ENCODE data around the gene HELB.
"Not testable (repeated sequence)": the region's sequence is repeated elsewhere in the genome, so short reads cannot be mapped to it uniquely, and the experiment has no call there.

The HELB gene

DNA sequence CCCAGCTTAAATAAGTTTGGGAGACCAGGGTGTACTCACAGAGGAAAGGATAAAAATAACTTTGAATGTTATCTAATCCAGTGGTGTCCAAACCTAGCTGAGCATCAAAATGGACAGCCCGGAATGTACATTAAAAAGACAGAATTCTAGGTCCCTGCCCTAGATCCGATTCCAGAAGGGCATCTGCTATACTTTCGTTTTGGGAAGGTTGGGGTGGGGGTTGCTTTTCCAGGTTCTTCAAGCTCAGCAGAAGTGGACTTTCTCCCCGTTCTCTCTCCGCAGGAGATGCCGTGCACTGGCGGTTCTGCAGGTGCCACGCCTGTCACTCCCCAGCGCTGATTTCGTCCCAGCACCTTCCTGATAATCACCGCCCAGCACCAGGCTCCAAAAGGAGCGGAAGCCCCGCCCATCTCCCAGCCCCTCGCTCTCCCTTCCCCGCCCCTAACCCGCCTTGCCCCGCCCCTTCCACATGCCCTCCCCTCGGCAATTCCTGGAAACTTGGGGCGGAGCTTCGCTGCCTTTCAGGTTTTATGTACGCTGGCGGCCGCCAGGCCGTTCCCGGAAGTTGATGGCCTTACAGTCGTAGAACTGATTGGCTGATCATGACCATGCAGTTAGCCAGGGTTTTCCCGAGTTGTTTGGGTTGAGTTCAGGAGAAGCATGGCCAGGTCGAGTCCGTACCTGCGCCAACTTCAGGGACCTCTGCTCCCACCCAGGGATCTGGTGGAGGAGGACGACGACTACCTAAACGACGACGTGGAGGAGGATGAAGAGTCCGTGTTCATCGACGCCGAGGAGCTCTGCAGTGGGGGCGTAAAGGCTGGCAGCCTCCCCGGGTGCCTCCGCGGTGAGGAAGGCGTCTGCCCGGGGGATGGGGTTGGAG is at the start of gene HELB:
Gene HELB (plus strand): TSS at position 550 of the 883 bp plus-strand sequence. CDS start 111 bp downstream, at position 661.
- DNase-seq = peak; percentile 94 to 98

DNA sequence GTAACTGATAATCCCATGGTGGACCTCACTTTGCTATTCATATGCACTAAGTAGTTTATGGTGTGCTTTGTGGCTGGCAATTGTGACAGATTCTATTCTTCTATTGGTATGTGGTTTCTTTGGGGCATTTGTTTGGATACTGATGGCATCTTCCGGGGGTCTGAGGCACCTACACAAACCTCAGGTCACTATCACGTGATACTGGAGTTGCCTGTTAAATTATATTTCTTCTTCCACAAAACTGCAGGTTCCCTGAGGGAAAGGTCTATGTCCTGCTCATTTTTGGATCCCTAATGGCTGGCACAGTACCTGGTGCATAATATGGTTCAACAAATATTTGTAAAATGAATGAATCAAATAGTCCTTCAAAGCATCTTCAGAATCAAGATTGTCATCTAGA is 49.5 kb upstream of the HELB start:
- DNase-seq = no peak

DNA sequence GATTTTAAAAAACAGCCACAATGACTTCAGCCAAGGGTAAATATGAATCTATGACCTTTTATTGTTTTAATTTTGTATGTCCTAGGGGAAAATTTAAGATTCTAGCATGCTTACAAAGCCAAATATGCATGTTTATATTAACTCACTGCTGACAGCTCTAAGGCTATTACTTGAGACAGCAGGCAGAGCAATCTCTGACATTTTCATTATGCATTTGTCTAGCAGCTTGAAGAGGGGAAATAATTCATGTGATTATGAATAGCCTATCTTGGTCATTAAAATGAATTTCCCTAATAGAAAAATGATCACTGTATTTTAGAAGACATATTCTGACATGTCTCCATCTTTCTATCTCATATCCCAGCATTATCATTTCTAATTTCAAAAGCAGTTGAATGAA is 46.6 kb upstream of the HELB start:
- no peak for DNase-seq

DNA sequence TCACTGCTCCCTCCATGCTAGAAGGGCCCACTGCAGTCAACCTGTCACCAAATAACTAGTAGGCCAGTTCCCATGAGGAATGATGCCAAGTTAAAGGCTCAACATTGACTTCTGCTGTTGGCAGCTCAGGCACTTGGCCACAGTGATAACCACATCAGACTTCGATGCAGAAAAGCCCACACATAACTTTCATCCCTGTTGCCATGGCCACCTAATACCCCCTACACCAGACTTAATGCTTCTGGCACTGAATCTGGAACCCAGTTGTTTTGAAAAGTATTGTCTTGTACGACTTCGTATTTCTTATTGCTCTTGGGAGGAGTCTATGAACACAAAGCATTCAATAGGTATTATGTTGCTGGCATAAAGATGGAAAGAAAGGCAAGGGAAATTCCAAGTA is 44.3 kb upstream of the HELB start:
- DNase-seq = no peak

- no peak for DNase-seq
These were observed 39.6 kb upstream of the HELB start for GRCh38 chr12:66262737-66263136.

GRCh38 chr12:66268562-66268961 is 33.7 kb upstream of the HELB start:
- no peak for DNase-seq

DNA sequence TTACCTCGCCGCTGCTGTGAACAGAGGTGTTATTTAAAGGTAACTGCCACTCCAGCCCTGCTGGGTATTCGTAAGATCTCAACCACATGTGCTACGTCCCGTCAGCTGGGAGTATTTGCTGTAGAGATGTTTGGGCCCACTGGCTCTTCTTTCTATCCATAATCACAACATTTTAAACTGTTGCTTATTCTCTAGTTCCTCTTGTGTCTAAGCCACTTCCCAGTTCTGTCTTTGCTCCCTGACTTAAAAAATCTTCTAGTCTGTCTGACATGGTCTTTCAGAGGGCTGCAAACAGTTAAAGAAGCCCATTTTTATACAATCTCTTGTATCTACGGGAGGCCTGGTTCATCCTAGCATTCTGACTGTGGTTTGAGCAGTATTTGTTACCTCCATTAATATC is 33.2 kb upstream of the HELB start:
- no peak for DNase-seq

- DNase-seq = peak; percentile 5 to 62
These were observed 32.4 kb upstream of the HELB start for GRCh38 chr12:66269757-66270383.

DNA sequence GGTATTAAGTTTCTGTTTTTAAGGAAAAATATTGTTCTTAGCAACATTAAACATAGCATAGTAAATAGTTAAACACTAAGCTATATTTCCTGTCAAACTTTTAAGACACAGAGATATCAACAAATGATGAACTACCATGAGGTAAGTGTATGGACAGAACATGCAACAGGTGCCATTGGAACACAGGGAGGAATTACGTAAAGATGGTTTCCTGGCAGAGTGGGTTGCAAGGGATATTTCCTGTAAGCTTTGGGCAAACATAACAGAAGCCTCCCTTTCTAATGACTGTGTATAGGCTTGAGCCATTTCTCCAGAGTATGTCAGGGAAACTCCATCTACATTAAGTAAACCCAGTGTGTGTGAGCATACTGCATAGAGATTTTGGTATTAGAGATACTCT is 31.7 kb upstream of the HELB start:
- DNase-seq = no peak

DNA sequence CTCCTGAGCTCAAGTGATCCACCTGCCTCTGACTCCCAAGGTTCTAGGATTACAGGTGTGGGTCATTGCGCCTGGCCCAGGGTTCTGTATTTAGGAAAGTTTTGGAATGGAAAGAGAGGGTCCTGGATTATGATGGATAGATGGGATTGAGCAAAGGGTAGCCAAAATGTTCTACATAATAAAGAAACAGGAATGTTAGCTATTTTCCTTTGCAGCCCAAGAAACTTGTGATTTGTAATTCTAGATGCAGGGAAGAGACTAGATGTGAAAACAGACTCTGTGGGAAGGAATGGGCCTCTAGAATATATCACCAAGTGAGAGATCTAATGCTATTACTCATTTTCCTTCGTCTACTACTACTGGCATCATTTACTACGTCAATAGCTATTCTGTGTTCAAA is 29.6 kb upstream of the HELB start:
- no peak for DNase-seq

- no peak for DNase-seq
These were observed 29.1 kb upstream of the HELB start for GRCh38 chr12:66273147-66273546.

GRCh38 chr12:66275040-66275439 is 27.3 kb upstream of the HELB start:
- DNase-seq = no peak

GRCh38 chr12:66279123-66279712 is 23.1 kb upstream of the HELB start:
- DNase-seq = peak in 1 of 2 experiments; percentile 22

GRCh38 chr12:66280561-66280960 is 21.7 kb upstream of the HELB start:
- DNase-seq = no peak

DNA sequence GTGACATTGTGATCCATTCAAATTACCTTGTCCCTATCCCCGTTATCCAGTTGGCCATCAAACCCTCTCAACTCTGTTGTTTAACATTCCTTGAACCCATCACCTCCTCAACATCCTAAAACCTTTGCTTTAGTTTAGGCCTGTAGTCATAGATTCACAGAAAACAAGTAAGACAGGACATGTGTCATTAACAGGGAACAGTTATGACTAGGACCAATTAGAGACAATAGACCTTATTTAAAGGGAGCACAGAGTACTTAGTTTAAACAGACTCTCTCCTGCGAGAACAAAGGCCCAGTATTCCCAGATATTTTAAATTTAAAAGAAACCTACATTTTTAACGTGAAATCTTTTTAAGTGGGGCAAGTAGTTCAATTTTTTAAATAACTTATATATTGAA is 20.0 kb upstream of the HELB start:
- no peak for DNase-seq

- no peak for DNase-seq
These were observed 15.0 kb upstream of the HELB start for GRCh38 chr12:66287275-66287674.

GRCh38 chr12:66288121-66288520 is 14.2 kb upstream of the HELB start:
- no peak for DNase-seq

GRCh38 chr12:66289485-66289884 is 12.8 kb upstream of the HELB start:
- no peak for DNase-seq

GRCh38 chr12:66290716-66291200 is 11.5 kb upstream of the HELB start:
- DNase-seq = no peak

DNA sequence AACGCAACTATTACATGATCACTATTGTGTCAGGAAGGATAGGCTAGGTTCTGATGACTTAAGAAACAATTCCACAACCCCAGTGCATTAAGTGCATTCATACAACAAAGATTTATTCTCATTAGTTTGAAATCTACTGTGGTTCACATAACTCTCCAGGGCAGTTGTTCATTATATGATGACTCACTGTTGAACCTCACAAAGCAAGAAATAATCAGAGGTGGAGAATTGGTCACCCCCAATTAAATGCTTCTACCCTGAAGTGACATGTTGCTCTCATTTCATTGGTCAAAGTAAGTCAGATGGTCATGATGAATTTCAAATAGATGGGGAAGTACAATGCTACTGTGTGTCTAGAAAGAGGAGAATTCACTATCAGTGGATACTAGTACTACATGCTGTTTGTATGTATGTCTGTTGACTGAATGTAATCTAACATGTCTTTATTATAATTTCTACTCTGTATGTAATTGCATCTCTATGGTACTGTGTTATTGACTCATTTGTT is 6.1 kb upstream of the HELB start:
- DNase-seq = no peak

GRCh38 chr12:66297080-66297479 is 5.2 kb upstream of the HELB start:
- no peak for DNase-seq

GRCh38 chr12:66297923-66298322 is 4.4 kb upstream of the HELB start:
- no peak for DNase-seq

DNA sequence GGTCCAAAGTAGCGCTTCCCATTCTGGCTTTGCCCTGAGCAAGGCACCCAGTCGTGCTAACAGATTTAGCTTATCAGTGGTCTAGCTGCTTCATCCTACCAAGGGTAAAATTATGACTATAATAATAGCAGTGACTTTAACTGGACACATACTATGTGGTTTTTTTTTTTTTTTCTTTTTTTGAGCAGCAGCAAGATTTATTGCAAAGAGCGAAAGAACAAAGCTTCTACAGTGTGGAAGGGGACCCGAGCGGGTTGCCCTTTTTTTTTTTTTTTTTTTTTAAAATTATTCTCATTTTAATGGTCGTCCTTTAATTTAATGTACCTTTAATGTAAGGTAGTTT is 505 bp downstream of the HELB start:
- no peak for DNase-seq

- DNase-seq = not testable (repeated sequence)
These were observed 1.1 kb downstream of the HELB start for GRCh38 chr12:66303316-66303804.

Measured in NCI-H526 (cell line).